AG20443 (cell line): ENCODE measurements around the gene SLC38A6.

Source experiments
- DNase-seq: peaks from one replicate; pipeline ENCODE4 v3.0.0; 2012; ENCODE audit warnings: low spot score, mixed read lengths

SLC38A6 gene

DNA sequence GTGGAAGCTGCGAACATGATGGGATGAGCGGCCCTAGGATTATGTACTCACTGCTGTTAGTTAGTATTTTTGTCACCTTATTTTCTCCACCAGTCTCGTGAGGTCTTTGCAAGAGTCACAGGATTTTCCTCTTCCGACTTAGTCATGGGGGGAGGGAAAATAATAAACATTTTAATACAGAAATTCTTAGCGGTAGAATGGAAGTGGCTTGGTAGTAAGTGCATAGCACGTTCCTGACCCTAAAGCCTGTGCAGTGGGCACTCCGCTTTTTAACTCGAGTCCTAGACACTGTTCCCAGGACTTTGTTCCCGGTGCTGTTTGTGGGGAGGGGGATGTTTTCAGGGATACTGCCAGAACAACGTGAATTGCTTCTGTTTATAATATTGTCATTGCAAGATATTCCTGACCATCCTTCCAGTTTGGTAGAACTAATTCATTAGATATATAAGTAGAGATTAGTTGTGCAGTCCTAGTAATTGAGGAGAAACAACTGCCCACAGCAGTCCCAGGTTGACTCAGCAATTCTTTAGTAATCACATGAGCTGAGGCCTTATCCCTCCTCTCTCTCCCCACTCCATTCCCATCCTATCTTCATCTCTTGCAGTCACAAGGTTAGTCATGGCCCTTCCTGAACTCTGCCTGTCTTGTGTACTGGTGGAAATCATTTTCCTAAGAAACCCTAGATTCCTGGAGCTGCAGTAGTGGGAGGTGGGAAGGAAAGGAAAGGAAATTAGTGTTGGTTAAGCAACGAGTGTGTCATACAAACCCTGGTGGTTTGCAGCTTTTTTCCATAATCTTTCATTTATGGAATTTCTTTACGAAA lies 799 bp downstream of the SLC38A6 start:
- DNase-seq = peak; percentile 55

DNA sequence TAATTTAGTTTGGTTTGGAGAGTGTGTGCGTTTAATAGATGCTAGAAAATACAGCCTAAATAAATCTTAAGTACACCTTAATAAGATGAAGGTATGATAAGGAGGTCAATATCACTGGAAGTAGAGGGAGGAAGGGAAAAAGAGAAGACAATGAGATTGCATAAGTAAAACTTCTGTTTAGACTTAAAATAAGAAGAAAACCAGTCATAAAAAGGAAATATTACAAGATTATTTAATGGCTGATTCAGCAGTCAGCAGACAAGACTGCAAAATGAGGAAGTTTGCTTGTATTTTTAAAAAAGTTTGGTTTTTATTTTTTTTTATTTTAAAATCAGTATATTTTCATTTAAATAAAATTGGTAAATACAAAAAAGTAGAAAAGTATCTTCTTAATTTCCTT lies 3.2 kb downstream of the SLC38A6 start:
- no peak for DNase-seq

DNA sequence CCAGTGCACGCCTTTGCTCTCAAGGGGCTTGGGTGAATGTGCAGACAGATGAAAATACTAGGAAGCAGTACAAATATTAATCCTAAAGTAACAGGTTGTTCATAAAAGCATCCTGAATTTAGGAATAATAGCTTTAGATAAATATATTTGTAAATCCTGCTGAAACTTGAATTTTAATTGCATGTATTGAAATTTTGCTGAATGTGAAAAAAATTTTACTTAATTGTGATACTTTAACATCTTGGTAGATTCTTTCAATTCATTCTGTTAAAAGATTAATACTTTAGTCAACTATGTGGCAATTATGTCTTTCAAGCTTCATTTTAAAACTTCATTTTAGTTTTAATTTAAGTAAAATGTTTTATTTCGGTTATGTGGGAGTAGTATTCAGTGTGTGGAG lies 5.5 kb downstream of the SLC38A6 start:
- DNase-seq = no peak

DNA sequence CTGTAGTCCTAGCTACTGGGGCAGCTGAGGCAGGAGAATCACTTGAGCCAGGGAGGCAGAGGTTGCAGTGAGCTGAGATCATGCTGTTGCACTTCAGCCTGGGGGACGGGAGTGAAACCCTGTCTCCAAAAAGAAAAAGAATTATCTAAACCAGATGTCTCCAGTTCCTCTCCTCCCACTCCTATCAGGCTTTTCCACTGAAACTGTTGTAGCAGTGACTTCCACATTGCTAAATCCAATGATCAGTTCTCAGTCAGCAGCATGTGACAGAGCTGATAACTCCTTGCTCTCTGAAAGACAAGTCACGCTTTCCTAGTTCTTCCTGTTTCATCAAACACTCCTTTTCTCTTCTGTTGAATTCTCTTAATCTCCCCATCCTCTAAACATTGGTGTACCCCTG lies 8.6 kb downstream of the SLC38A6 start:
- DNase-seq = peak; percentile 61

DNA sequence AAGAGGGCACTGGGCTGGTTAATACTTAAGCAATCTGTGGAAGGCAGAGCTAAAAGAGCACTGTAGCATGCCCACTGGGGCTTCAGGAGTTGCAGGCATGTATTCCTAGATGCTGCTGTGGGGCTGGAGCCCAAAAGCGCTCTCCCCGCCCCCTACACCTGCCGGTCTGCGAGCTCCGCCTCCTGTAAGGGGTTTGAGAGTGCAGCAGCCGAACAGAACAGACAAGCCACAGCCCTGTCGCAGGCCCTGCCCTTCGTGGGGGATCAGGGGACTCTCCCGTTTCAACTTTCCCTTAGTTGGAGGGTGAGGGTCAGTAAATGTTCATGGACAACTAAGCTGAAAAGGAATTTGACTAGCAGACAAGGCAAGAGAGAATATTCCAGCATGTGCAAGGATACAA lies 17.6 kb downstream of the SLC38A6 start:
- no peak for DNase-seq

DNA sequence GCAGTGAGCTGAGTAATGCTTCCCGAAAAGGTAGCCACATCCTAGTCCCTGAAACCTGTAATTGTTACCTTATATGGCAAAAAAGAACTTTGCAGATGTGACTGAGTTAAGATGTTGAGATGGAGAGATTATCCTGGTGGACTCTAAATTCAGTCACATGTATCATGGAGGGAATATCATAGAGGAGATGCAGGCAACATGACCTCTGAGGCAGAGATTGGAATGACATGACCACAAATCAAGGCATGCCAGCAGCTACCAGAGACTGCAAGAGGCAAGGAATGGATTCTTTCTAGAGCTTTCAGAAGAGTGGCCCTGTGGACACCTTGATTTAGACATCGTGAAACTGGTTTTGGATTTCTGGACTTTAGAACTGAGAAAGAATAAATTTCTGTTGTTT lies 18.5 kb downstream of the SLC38A6 start:
- no peak for DNase-seq

DNA sequence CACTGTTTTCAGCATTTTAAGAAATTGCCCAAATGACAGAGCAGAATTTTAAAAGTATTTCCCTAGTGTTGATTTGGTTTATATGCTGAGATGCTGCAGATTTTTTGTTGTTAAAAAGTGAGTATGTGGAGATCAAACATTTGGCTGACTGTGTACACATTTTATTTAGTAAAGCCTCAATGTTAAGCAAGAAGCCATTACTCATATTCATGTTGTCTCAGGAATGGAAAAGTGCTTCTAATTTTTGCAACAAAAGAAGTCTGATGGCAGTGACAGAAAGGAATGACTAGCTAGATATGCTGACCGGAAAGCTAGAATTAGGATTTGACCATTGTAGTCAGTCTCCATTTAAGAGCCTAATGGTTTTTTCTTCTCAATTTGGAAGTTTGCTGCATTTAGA lies 22.5 kb downstream of the SLC38A6 start:
- peak; percentile 22 for DNase-seq

DNA sequence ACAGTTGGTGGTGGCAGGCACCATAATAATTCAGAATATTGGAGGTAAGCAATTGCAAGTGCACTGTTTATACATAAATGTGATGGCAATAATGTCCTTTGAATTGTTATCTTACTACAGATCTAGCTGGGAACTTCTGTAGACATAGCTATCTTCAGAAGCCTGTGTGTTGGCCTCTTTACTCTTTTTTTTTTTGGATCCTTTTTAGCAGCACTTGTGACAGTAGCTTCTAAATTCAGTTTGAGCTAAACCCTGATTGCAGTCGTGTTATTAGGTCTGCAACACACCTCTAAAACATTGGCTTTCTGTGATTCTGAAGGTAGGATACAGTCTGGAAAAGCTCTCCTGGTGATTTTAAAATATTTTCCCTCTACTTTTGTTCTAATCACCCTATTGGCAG lies 38.5 kb downstream of the SLC38A6 start:
- DNase-seq = no peak

DNA sequence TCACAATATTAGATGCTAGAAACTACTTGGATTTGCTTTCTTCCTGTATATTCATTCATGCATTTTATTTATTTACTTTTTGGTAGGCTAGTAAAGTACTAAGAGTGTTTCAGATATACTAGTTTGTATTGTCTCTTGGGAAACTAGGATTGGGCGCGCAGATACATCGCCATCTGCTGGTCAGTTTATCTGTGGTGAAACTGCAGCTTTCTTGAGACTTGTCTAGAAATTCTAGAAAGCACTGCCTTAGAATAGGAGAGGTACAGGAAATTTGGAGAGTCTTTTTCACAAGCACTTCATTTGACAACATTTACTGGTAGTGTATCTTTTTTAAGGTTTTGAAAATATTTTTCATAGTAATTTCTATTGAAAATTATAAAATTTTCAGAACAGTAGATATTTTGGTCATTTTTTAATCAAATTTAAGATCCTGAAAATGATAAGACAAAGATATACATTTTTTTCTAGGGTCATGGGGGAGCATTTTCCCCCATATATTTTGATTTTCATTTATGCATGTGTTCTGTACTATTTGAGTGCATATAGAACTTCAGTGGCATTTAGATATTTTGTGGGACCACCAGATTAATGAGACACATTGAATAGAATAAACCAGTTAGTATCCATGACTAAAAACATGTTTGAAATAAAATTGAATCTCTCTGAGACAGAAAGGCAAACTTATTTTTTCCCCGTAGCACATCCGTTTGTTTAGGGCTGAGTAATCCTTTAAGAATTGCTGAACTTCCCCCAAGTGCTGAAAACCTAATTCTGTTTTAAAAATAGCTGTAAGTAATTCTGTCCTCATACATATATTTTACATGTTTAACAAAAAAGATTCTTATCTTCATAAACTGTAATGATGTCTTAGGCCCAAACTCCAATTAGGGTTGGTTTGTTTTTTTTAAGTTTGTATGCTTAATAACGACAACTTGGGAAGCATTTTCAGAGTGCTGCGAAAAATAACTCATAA lies 44.5 kb downstream of the SLC38A6 start:
- peak; percentile 62 for DNase-seq

DNA sequence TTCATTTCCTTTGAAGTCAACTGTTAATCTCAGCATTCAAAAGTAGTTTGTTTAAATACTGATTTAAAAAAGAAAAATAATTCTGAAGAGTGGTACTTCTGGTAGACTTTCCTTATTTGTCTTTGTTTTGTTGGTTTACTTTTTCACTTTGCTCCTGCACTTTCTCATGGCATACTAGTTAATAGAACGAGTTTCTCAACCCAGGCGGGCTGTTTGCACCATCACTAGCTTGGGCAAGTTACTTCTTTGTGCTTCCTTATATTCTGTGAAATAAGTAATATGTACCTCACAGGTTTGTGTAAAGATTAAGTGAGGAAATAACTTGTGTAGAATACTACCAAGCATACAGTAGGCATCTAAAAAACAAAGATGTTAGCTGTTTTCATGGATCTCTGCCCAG lies 45.5 kb downstream of the SLC38A6 start:
- no peak for DNase-seq

DNA sequence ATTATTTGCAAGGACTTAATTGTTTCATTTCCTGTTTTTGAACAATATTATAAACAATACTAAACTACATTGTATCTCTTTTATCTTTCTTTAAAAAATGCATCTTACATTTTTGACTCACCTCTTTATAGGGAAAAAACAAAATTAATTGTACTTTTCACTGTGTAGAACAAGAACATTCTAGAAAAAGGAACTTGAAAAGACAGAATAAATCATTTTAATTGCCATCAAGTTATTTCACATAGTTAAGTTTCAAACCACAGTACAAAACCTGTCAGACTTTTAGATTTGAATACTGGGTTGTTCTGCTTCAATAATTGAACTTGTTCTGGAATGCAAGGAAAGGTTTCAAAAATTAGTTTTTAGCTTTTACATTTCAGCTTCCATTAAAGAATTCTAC lies 50.0 kb downstream of the SLC38A6 start:
- DNase-seq = no peak

DNA sequence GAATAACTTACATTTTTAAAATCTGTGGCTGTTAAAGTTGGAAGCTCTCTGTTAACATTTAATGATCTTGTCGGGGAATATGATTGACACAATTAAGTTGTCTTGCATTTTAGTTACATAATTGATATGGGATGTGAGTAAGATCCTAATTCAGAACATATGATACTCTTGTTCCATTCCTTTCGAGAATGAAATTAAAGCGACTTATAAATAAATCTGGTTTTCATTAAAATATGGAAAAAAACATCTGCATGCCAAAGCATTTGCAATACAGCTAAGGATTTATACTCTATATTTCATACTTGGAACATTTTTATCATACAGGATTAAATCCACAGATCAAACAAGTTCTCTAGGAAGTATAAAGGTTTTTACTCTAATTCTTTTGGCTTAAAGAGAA lies 52.0 kb downstream of the SLC38A6 start:
- peak; percentile 5 for DNase-seq

DNA sequence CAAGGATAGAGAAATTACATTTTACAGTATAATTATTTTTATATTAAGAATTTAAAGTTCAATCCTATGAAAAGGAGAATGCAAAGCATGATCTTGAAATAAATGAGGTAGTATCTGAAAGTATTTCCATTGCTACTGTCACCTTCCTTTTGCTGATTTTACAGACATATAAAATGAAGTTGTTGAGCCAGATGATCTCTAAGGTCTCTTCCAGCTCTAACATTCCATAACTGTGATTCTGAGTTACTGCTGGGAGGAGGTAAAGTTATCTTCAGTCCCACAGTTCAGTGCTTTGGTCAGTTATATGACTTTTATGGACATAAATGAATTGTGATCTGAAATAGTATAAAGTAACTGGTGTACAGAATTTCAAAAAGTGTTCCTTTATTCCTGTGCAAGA lies 52.8 kb downstream of the SLC38A6 start:
- DNase-seq = peak; percentile 12

DNA sequence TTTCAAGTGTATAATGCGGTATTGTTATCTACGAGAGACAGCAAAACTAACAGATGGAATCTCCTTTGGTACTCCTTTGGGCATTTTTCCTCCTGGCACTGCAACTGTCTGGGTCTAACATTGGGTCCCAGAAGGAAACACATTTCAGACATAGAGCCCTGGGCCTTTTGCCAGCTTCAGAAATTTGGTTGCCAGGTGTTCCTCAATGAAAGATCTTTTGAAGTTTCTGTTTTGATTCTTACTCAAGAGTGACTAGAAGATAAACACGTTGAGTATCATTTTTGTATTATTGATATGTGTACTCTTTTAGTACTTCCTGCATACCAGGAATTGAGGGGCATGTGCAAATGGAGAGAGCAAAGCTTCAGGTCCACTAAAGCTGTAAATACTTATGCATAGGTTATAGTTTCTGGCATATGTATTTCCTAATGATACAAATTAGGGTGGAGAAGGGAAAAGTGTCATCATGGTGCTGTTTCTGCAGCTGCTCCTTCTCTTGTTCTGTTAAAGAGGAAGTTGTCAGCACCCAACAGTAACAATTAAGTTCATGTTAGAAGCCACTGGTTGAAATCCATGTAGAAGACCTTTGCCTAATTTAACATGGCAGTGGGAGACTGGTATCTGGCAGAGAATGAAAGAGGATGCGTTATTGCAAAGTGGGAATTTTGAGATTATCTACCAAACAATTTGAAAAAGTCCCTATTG lies 53.5 kb downstream of the SLC38A6 start:
- no peak for DNase-seq

DNA sequence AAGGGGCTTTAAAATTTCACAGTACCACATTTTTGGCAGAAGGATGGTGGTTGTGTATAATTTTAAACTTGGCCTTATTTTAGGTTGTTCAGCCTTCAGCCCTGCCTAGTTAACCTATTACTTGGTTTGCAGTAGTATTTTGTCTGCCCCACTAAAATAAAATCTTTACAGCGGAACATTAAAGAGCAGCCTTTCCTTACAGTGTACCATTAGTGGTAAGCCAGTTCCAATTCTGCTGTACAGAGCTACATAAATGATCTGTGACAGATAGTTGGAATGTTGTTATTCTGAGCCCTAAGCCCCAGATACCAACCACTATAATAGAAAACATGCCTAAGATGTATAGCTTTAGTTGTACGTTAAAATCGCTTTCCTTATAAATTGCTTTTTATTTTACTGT lies 56.2 kb downstream of the SLC38A6 start:
- DNase-seq = no peak

DNA sequence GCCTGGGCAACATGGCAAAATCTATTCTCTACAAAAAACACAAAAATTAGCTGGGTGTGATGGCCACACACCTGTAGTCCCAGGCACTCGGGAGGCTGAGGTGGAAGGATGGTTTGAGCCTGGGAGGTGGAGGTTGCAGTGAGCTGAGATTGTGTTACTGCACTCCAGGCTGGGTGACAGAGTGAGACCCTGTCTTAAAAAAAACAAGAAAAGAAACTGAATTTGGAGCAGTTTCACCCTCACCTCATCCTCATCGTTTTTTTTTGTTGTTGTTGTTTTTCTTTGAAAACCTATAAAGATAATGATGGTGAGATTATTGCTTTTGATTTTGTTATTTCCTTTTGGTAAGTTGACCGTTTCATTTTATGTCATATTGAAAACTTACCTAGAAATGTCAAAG lies 60.7 kb downstream of the SLC38A6 start:
- no peak for DNase-seq

DNA sequence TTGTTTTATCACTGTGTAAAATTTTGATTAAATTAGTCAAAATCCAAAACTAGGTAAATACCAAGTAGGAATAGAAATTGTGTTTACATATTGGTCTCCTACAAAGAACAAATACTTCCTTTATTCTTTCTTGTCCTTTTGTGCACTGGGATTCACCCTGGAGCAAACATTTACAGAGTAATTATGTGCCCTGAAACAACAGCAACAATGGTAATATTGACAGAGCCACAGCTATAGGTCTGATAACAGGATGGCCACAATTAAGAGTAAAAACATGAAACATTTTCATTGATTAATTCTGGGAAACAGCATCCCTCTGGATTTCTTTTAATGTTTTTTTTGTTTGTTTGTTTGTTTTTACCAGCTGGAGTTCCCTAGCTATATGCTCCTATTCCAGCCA lies 61.2 kb downstream of the SLC38A6 start:
- DNase-seq = no peak

DNA sequence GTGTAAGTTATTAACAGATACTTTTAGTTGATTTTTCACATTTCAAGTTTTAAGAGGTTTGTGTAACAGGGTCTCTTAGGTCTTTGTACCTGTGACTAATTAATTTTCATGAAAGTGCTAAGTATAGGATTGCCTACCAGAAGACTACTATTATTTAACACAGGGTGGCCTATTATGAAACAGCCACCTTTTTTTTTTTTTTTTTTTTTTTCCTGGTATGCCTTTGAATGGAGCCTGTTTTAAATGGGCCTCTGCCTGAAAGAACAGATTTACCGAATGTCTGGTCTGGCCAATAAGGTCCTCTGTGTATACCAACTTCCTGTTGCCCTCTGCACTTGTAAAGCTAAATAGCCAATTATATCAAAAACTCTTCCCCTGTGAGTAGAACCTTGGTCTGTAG lies 62.5 kb downstream of the SLC38A6 start:
- DNase-seq = no peak

DNA sequence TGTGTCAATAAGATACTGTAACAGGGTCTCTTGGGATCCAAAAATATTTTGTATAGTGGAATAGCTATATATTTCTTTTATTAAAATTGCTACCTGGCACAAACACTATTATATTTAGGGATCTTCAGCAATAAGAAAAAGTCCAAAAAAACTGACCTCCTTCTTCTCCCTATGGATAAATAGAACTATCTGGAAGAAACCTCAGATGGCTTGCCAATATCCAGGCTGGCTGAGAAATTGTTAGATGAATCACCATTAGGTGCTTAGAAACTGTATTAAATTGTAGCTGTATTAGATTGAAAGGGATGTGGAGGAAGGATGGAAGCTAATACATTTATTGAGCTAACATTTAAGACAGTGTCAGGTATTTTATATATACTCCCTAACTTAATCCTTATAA lies 66.0 kb downstream of the SLC38A6 start:
- DNase-seq = no peak

DNA sequence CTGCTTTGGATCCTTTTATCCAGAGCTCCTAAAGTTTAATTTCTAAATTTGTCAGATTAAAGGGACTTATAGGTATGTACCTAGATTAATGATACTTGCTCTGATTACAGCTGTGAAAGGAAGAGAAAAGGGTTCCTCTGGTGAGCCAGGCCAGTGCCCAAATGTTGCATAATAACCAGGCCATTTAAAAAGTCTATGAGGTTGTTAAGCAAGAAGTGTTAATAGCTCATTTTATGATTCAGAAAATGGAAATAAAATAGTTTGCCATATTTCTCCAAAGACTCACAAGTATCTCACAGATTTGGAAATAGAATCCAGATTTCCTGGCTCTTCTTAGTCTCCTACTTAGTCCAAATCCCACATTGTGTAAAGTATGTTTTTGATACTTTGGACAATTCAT lies 67.6 kb downstream of the SLC38A6 start:
- peak; percentile 13 for DNase-seq

DNA sequence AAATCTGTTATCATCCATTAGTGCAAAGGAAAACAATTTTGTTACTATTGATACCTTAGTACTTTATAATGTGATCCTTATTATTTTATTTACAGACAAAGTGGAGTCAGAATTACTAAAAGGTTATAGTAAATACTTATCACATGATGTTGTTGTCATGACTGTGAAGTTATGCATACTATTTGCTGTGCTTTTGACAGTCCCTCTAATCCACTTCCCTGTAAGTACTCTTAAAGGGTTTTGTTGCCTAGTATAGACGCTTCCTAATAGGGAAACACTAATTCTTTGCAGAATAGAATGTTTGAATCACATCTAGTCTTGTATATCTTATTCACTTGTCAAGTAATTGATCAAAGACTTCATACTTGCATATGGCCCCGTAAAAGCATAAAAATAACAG lies 69.4 kb downstream of the SLC38A6 start:
- no peak for DNase-seq

DNA sequence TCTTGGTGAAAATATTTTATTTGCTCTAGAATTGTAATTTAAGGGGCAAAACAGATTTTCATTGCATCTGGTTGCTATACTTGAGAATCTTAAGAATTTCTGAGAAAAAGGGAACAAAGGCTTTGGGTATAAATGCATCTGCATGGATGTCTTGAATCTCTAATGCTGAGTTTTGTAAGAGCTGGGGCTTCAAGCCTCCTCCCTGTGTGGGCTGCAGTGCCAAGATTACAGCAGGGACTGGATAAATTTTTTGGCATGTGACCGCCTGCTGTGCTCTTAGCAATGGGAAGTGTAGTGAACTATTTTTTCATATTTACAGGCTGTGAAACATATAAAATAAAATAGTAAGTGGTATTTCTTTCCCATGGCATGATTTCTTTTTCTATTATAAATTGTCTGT lies 70.0 kb downstream of the SLC38A6 start:
- DNase-seq = peak; percentile 24

DNA sequence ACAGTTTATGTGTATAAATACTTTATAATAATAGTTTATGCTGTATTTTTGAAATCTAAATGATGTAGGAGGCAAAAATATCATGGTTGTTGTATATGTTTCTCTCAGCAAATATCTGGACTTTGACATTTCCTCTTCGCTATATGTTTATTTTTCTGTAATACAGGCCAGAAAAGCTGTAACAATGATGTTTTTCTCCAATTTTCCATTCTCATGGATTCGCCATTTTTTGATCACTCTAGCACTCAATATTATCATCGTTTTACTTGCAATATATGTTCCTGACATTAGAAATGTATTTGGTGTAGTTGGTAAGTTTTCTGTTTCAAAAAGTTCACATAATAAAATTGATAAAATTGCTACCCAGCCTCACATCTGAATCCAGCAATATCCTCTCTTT lies 70.6 kb downstream of the SLC38A6 start:
- DNase-seq = no peak
